Spinal cord (tissue), 10 donors: Measurements from ENCODE around the gene MCRIP2. TPM values are rescaled to one million over a fixed set of nuclear protein-coding genes. Genes with fewer than 3 reads are reported as not detected.
"Not testable (repeated sequence)": the region's sequence is repeated elsewhere in the genome, so short reads cannot be mapped to it uniquely, and the experiment has no call there.

Experiments
- DNase-seq, 6 donors: peaks; one replicate each; pipeline versions ENCODE4 v3.0.0 to v3.0.0-alpha.2; 2013 to 2015; ENCODE audit warnings: low spot score in 6 of 6, low read depth in 4 of 6
- H3K27ac ChIP-seq: one replicate; pipeline ENCODE4 v1.5.1; 2013; ENCODE audit warnings: low read depth, low read length, control low read depth
- H3K27me3 ChIP-seq: one replicate; pipeline ENCODE4 v1.6.1; 2013; ENCODE audit warnings: low read length; ENCODE audit not compliant: control insufficient read depth, insufficient read depth
- H3K36me3 ChIP-seq: one replicate; pipeline ENCODE4 v1.6.1; 2013; ENCODE audit warnings: low read length; ENCODE audit not compliant: control insufficient read depth, insufficient read depth
- H3K4me1 ChIP-seq: one replicate; pipeline ENCODE4 v1.6.1; 2013; ENCODE audit warnings: low read length; ENCODE audit not compliant: control insufficient read depth, insufficient read depth
- H3K4me3 ChIP-seq: one replicate; pipeline ENCODE4 v1.5.1; 2013; ENCODE audit warnings: low read depth, low read length, control low read depth
- H3K9me3 ChIP-seq: one replicate; pipeline ENCODE4 v1.6.1; 2013; ENCODE audit warnings: low read length; ENCODE audit not compliant: control insufficient read depth, insufficient read depth
- WGBS: methylation state at CpG from one replicate; pipeline ENCODE4 v1.1.5; 2013; ENCODE audit warnings: missing lambda C conversion rate; ENCODE audit not compliant: insufficient coverage; 5-methylcytosine and 5-hydroxymethylcytosine counted together
- polyA plus RNA-seq, 2 donors: library from polyadenylated mRNA; unstranded; fragments of 120-200 nt; gene quantifications; one replicate each; pipeline ENCODE4 v1.2.1, GENCODE V29; 2013; ENCODE audit not compliant: insufficient read length in 2 of 2
- total RNA-seq, 2 donors: library from RNA; depleted of rRNA in 1 of 2; stranded (reverse); fragments of 120-200 nt in 1 of 2; fragments of >200 nt in 1 of 2; gene quantifications; one replicate each; pipeline versions ENCODE4 v1.2.3 to v1.2.4, GENCODE V29; 2013 to 2014
- donor health status: healthy.

Gene MCRIP2
- total and polyA plus RNA-seq, 4 donors = 9.1 to 38.7 (median 31.4) TPM

DNA sequence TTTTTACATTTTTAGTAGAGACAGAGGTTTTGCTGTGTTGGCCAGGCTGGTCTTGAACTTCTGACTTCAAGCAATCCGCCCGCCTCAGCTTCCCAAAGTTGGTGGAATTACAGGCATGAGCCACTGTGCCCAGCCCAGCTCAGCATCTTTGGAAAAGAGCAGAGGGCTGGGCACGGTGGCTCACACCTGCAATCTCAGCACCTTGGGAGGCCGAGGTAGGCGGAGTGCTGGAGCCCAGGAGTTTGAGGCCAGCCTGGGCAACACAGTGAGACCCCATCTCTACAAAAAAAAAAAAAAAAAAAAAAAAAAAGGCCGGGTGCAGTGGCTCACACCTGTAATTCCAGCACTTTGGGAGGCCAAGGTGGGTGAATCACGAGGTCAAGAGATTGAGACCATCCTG is 44.0 kb upstream of the MCRIP2 start:
- not testable (repeated sequence) for H3K27me3 ChIP-seq, DNase-seq, H3K9me3 ChIP-seq, H3K27ac ChIP-seq, H3K4me3 ChIP-seq
- 97% methylated on average over 3 of the region's 7 CpGs for WGBS
- peaks cover 69% of the 10 kb centered on the region for H3K36me3 ChIP-seq
- peaks cover 18% of the 10 kb centered on the region for H3K4me1 ChIP-seq

DNA sequence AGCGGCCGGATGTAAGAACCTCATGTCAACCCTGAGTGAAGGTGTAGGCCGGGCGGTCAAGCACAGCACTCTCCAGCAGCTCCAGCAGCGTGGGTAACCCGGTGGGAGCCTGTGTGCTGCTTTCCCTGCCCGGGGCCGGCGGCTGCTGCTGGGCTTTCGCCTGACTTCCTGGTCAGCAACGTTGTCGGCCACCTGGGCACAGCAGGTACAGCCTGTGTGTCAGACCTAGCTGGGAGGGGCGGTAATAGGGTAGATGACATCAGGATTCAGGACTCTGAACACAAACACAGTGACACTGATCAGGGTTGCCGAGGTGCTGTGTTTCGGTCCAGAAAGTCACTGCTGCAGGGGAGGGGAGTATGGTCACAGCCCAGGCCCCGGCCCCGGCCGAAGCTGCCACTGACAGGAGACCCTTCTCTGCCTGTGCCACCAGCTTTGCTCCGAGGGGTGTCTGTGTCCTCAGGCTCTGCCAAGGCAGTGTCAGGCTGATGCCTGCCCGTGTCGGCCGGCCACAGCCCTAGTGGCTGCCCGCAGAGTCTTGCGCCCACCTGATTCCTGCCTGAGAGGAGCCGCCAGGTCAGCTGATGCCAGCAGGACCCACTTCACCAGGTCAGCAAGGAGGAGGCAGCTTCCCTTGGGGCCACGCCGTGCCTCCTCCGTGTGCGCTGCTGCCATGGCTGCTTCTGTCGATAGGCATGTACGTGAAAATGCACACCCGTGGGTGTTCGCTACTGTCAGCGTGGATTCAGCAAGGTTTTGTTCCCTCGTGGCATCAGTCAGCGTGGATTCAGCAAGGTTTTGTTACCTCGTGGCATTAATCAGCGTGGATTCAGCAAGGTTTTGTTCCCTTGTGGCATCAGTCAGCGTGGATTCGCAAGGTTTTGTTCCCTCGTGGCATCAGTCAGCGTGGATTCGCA is 42.5 kb upstream of the MCRIP2 start:
- Histone ChIP-seq H3K27me3 (no peaks in the 10 kb centered on the region), H3K27ac (no peak overlapping the region), H3K4me1 (peaks cover 3% of the 10 kb centered on the region), H3K9me3 (no peaks in the 10 kb centered on the region), H3K4me3 (no peak overlapping the region), H3K36me3 (peaks cover 57% of the 10 kb centered on the region)
- WGBS = 96% methylated on average over 35 of the region's 43 CpGs
- DNase-seq = no peak

DNA sequence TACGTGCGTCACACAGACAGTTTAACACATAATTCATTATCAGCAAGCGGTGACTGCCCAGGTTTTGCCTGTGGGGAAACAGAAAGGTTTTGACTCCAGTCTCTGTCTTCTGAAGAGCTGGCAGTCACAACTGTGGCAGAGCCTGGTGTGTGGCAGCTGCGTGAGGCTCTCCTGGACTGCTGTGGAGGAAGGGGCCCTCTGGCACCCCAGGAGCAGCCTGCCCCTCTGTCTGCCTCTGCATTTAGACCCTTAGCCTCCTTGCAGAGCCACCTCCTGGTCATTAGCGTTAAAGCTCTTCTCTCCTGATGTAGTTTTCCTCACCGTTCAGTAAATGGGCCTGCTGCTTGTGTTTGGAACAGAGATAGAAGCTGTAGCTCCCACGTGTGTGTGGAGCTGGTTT is 40.8 kb upstream of the MCRIP2 start:
- H3K27ac ChIP-seq = no peak overlapping the region
- H3K36me3 ChIP-seq = peaks cover 55% of the 10 kb centered on the region
- H3K4me3 ChIP-seq = no peak overlapping the region
- DNase-seq = no peak
- H3K4me1 ChIP-seq = no peaks in the 10 kb centered on the region
- peaks cover 3% of the 10 kb centered on the region for H3K9me3 ChIP-seq
- 74% methylated on average over 3 of the region's 7 CpGs for WGBS
- H3K27me3 ChIP-seq = no peaks in the 10 kb centered on the region

DNA sequence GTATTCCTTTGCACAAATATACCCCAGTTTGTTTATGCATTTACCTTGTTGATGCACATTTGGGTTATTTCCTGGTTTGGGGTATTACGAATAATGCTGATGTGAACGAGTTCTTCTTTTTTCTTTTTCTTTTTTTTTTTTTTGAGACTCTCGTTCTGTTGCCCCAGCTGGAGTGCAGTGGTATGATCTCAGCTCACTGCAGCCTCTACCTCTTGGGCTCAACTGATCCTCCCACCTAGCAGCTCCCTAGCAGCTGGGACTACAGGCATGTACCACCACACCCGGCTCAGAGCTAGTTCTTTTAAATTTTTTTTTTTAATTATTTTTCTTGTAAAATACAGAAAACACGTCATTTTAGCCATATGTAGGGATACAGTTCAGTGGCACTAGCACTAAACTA is 37.7 kb upstream of the MCRIP2 start:
- no peak overlapping the region for H3K27ac ChIP-seq
- peaks cover 3% of the 10 kb centered on the region for H3K9me3 ChIP-seq
- H3K4me1 ChIP-seq = no peaks in the 10 kb centered on the region
- WGBS = 100% methylated on average over 1 of the region's 5 CpGs
- DNase-seq = no peak
- no peaks in the 10 kb centered on the region for H3K27me3 ChIP-seq
- H3K36me3 ChIP-seq = peaks cover 44% of the 10 kb centered on the region
- no peak overlapping the region for H3K4me3 ChIP-seq

DNA sequence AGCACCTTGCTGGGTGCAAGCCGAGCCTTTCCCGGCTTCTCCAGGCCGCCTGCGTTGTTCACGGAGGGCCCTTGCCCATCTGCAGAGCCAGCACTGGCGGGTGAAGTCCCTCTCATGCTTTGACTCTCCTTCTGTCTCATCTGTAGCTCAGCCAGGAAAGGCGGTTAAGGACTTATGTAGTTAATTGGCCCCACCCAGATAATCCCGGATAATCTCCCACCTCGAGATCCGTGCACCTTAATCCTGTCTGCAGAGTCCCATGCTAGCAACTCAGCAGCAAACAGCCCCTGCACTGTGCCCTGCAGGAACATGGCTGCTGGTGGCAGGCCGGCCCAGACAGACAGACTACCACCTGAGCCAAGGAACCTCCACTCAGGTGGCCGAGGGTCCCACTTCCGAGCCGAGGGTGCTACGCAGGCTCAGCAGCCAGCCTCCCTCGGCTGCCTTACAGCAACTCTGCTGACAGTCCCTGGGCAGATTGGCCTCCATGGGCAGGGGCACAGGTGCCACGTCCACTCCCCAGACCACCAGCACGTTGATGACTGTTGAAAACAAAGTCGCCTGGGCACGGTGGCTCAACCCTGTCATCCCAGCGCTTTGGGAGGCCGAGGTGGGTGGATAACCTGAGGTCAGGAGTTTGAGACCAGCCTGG is 34.8 kb upstream of the MCRIP2 start:
- H3K4me3 ChIP-seq = no peak overlapping the region
- H3K4me1 ChIP-seq = peaks cover 21% of the 10 kb centered on the region
- 97% methylated on average over 19 of the region's 22 CpGs for WGBS
- H3K36me3 ChIP-seq = peaks cover 36% of the 10 kb centered on the region
- no peak overlapping the region for H3K27ac ChIP-seq
- H3K27me3 ChIP-seq = no peaks in the 10 kb centered on the region
- no peak for DNase-seq
- H3K9me3 ChIP-seq = peaks cover 3% of the 10 kb centered on the region

DNA sequence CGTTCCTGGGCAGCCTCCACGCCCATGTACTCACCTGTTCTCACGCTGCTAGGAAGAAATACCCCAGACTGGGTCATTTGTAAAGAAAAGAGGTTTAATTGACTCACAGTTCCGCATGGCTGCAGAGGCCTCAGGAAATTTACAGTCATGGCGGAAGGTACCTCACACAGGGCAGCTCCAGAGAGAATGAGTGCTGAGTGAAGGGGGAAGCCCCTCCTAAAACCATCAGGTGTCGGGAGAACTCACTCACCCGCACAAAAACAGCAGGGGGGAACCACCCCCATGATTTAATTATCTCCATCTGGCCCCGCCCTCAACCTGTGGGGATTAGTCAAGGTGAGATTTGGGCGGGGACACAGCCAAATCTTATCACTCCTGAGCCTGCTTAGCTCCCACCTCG is 33.6 kb upstream of the MCRIP2 start:
- Histone ChIP-seq H3K27ac (no peak overlapping the region), H3K4me1 (peaks cover 21% of the 10 kb centered on the region), H3K36me3 (peaks cover 36% of the 10 kb centered on the region), H3K9me3 (peaks cover 3% of the 10 kb centered on the region), H3K27me3 (no peaks in the 10 kb centered on the region), H3K4me3 (no peak overlapping the region)
- WGBS = 76% methylated on average over 5 of the region's 10 CpGs
- DNase-seq = no peak

DNA sequence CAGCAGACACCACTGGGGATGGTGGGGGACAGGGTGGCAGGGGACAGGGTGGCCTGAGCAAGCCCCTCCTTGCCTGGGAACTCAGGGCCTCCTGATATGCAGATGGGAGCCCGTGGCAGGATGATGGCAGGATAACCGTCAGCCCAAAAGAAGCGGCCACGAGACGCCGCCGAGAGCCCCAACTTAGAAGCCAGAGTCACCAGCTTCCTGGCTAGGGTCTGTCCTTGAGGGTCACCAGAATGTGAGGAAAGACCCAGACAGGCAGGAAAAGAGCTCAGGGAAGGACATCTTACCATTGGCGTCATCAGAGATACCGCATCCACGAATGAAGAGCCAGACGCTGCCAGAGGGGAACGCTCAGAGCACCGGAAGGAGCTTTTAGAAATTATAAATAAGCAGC is 32.3 kb upstream of the MCRIP2 start:
- peaks cover 3% of the 10 kb centered on the region for H3K9me3 ChIP-seq
- DNase-seq = no peak
- no peak overlapping the region for H3K27ac ChIP-seq
- 86% methylated on average over 7 of the region's 13 CpGs for WGBS
- peaks cover 21% of the 10 kb centered on the region for H3K4me1 ChIP-seq
- H3K27me3 ChIP-seq = no peaks in the 10 kb centered on the region
- H3K4me3 ChIP-seq = no peak overlapping the region
- peaks cover 40% of the 10 kb centered on the region for H3K36me3 ChIP-seq

DNA sequence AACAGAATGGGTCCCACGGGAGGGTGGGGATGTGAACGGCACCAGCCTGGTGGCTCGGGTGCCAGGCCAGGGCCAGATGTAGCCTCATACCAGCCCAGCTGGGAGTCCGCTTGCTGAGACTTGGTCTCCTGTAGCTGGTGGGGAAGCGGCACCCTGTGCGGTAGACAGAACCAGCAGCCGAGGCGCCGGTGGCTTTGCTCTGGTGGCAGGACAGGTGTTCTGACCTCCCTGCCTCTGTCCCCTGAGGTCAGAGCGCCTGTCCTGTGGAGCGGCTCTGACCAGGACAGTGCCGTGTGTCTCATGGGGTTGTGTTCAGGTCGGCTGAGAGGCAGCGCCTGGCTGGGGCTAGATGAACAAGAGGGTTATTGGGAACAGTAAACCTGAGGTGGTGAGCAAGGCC is 31.6 kb upstream of the MCRIP2 start:
- H3K27me3 ChIP-seq = no peaks in the 10 kb centered on the region
- no peak overlapping the region for H3K27ac ChIP-seq
- WGBS = 89% methylated on average over 14 of the region's 14 CpGs
- H3K4me1 ChIP-seq = peaks cover 21% of the 10 kb centered on the region
- no peak overlapping the region for H3K4me3 ChIP-seq
- H3K9me3 ChIP-seq = peaks cover 2% of the 10 kb centered on the region
- peaks cover 39% of the 10 kb centered on the region for H3K36me3 ChIP-seq
- DNase-seq = no peak

DNA sequence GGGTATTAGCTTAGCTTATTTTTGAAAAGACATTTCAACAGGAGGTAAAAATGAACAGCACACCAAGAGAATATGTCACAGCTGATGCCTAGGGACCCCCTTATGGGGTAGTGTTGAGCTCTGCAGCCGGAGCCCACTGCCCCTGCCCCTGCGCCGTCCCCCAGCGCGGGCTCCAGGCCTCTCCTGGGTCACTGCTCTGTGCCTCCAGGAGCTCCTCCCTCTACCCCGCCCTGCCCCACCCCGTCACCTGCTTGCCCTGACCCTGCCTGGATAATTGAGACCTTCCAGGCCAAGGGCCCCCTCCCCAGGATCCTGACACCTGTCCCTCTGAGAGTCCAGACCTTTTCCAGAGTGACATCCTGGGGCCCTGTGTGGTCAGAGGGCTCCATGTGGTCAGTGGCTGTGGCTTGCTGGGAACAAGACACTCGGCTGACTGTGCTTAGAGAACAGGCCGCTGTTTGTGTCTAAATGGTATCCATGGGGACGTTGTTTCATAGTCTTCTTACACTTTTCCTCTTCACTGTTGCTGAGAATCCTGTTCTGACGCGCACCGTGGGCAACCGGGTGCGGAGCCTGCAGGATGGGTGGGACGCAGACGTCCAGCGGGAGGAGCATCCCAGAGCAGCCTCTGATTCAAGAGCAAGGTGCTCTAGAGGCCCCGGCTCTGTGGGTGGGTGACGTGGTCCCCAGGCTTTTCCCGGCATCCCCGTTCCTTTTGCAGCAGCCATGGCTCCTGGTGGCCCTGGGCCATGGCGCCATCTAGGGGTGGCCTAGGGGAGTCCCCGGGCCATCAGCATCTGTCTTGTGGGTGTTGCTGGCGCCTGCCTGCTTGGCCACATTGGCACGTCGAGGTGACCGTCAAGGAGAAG is 30.9 kb upstream of the MCRIP2 start:
- Histone ChIP-seq H3K4me1 (peaks cover 21% of the 10 kb centered on the region), H3K36me3 (peaks cover 36% of the 10 kb centered on the region), H3K27me3 (no peaks in the 10 kb centered on the region), H3K9me3 (no peaks in the 10 kb centered on the region), H3K4me3 (no peak overlapping the region), H3K27ac (peak overlapping the region; percentile 33)
- 76% methylated on average over 27 of the region's 28 CpGs for WGBS
- DNase-seq = peak in 1 of 6 donors; percentile 24
